ENCODE results near the gene SLC5A5.

Gene SLC5A5

GRCh38 chr19:17855280-17856152, 16.2 kb upstream of the SLC5A5 start:
- Histone ChIP-seq H3K9me3 (ENCODE audit: control insufficient read depth, low read length) (no peaks in the 10 kb centered on the region), H3K4me3 (ENCODE audit: low read length) (no peak overlapping the region), H3K36me3 (ENCODE audit: control insufficient read depth, insufficient read depth, low read length) (no peaks in the 10 kb centered on the region), H3K9ac (ENCODE audit: low read length) (no peak overlapping the region), H3K4me1 (ENCODE audit: control insufficient read depth, insufficient read depth, low read length) (no peaks in the 10 kb centered on the region), H3K27me3 (ENCODE audit: control insufficient read depth, insufficient read depth, low read length) (no peaks in the 10 kb centered on the region)

GRCh38 chr19:17859533-17860330, 12.0 kb upstream of the SLC5A5 start, which contains the start of gene RPL18A:
TSS of gene RPL18A (plus strand) at chr19:17859910. CDS start at chr19:17859957, 47 bp downstream.
- H3K27me3 ChIP-seq (ENCODE audit: control insufficient read depth, insufficient read depth, low read length), result no peaks in the 10 kb centered on the region
- H3K4me1 ChIP-seq (ENCODE audit: control insufficient read depth, insufficient read depth, low read length), result peaks cover 42% of the 10 kb centered on the region
- H3K36me3 ChIP-seq (ENCODE audit: control insufficient read depth, insufficient read depth, low read length), result peaks cover 23% of the 10 kb centered on the region
- peak within 1 kb of the TSS; percentile 98 for H3K4me3 ChIP-seq (ENCODE audit: low read length)
- H3K9ac ChIP-seq (ENCODE audit: low read length), result peak within 1 kb of the TSS; percentile 90
- H3K9me3 ChIP-seq (ENCODE audit: control insufficient read depth, low read length), result no peaks in the 10 kb centered on the region

GRCh38 chr19:17860331-17860992, 11.3 kb upstream of the SLC5A5 start:
- H3K9ac ChIP-seq (ENCODE audit: low read length), result peak overlapping the region; percentile 90
- no peaks in the 10 kb centered on the region for H3K27me3 ChIP-seq (ENCODE audit: control insufficient read depth, insufficient read depth, low read length)
- peaks cover 49% of the 10 kb centered on the region for H3K4me1 ChIP-seq (ENCODE audit: control insufficient read depth, insufficient read depth, low read length)
- H3K4me3 ChIP-seq (ENCODE audit: low read length), result peak overlapping the region; percentile 98
- no peaks in the 10 kb centered on the region for H3K9me3 ChIP-seq (ENCODE audit: control insufficient read depth, low read length)
- peaks cover 23% of the 10 kb centered on the region for H3K36me3 ChIP-seq (ENCODE audit: control insufficient read depth, insufficient read depth, low read length)

- Histone ChIP-seq H3K9me3 (ENCODE audit: control insufficient read depth, low read length) (no peaks in the 10 kb centered on the region), H3K4me3 (ENCODE audit: low read length) (peak overlapping the region; percentile 98), H3K36me3 (ENCODE audit: control insufficient read depth, insufficient read depth, low read length) (peaks cover 23% of the 10 kb centered on the region), H3K4me1 (ENCODE audit: control insufficient read depth, insufficient read depth, low read length) (peaks cover 55% of the 10 kb centered on the region), H3K27me3 (ENCODE audit: control insufficient read depth, insufficient read depth, low read length) (no peaks in the 10 kb centered on the region), H3K9ac (ENCODE audit: low read length) (peak overlapping the region; percentile 90)
Observed at GRCh38 chr19:17860993-17861360, 10.8 kb upstream of the SLC5A5 start.

GRCh38 chr19:17861542-17862402, 10.0 kb upstream of the SLC5A5 start:
- peaks cover 62% of the 10 kb centered on the region for H3K4me1 ChIP-seq (ENCODE audit: control insufficient read depth, insufficient read depth, low read length)
- H3K4me3 ChIP-seq (ENCODE audit: low read length), result no peak overlapping the region

GRCh38 chr19:17862711-17863519, 8.8 kb upstream of the SLC5A5 start:
- Histone ChIP-seq H3K27me3 (ENCODE audit: control insufficient read depth, insufficient read depth, low read length) (no peaks in the 10 kb centered on the region), H3K36me3 (ENCODE audit: control insufficient read depth, insufficient read depth, low read length) (peaks cover 23% of the 10 kb centered on the region), H3K9ac (ENCODE audit: low read length) (peak overlapping the region; percentile 90), H3K4me1 (ENCODE audit: control insufficient read depth, insufficient read depth, low read length) (peaks cover 70% of the 10 kb centered on the region), H3K4me3 (ENCODE audit: low read length) (no peak overlapping the region), H3K9me3 (ENCODE audit: control insufficient read depth, low read length) (no peaks in the 10 kb centered on the region)

More at GRCh38 chr19:17861542-17862402, 10.0 kb upstream of the SLC5A5 start:
- no peaks in the 10 kb centered on the region for H3K9me3 ChIP-seq (ENCODE audit: control insufficient read depth, low read length)
- H3K9ac ChIP-seq (ENCODE audit: low read length), result peak overlapping the region; percentile 90
- no peaks in the 10 kb centered on the region for H3K27me3 ChIP-seq (ENCODE audit: control insufficient read depth, insufficient read depth, low read length)
- H3K36me3 ChIP-seq (ENCODE audit: control insufficient read depth, insufficient read depth, low read length), result peaks cover 23% of the 10 kb centered on the region

- Histone ChIP-seq H3K4me1 (ENCODE audit: control insufficient read depth, insufficient read depth, low read length) (peaks cover 70% of the 10 kb centered on the region), H3K9me3 (ENCODE audit: control insufficient read depth, low read length) (no peaks in the 10 kb centered on the region), H3K4me3 (ENCODE audit: low read length) (no peak overlapping the region), H3K9ac (ENCODE audit: low read length) (peak overlapping the region; percentile 57), H3K27me3 (ENCODE audit: control insufficient read depth, insufficient read depth, low read length) (no peaks in the 10 kb centered on the region), H3K36me3 (ENCODE audit: control insufficient read depth, insufficient read depth, low read length) (peaks cover 23% of the 10 kb centered on the region)
Observed at GRCh38 chr19:17863520-17864182, 8.1 kb upstream of the SLC5A5 start.

- Histone ChIP-seq H3K9ac (ENCODE audit: low read length) (peak overlapping the region; percentile 47), H3K4me3 (ENCODE audit: low read length) (no peak overlapping the region), H3K4me1 (ENCODE audit: control insufficient read depth, insufficient read depth, low read length) (peaks cover 78% of the 10 kb centered on the region), H3K36me3 (ENCODE audit: control insufficient read depth, insufficient read depth, low read length) (peaks cover 23% of the 10 kb centered on the region), H3K9me3 (ENCODE audit: control insufficient read depth, low read length) (no peaks in the 10 kb centered on the region), H3K27me3 (ENCODE audit: control insufficient read depth, insufficient read depth, low read length) (peaks cover 8% of the 10 kb centered on the region)
Observed at GRCh38 chr19:17865364-17866311, 6.1 kb upstream of the SLC5A5 start.

GRCh38 chr19:17866312-17866963, 5.3 kb upstream of the SLC5A5 start:
- peaks cover 78% of the 10 kb centered on the region for H3K4me1 ChIP-seq (ENCODE audit: control insufficient read depth, insufficient read depth, low read length)
- H3K36me3 ChIP-seq (ENCODE audit: control insufficient read depth, insufficient read depth, low read length), result peaks cover 21% of the 10 kb centered on the region
- no peak overlapping the region for H3K4me3 ChIP-seq (ENCODE audit: low read length)
- no peaks in the 10 kb centered on the region for H3K9me3 ChIP-seq (ENCODE audit: control insufficient read depth, low read length)
- peaks cover 16% of the 10 kb centered on the region for H3K27me3 ChIP-seq (ENCODE audit: control insufficient read depth, insufficient read depth, low read length)
- peak overlapping the region; percentile 47 for H3K9ac ChIP-seq (ENCODE audit: low read length)
